GM06990 (cell line): ENCODE results near the gene BAZ1A.

Experiments
- DNase-seq: peaks from one replicate; pipeline ENCODE4 v3.0.0-alpha.2; 2011; ENCODE audit not compliant: insufficient read length; ENCODE audit errors: extremely low read depth
- H3K27me3 ChIP-seq: replicated peaks from 2 replicates; pipeline ENCODE4 v1.6.0; 2011; ENCODE audit warnings: low read length; ENCODE audit not compliant: control insufficient read depth, insufficient read depth
- H3K36me3 ChIP-seq: 2 replicates; pipeline ENCODE4 v1.5.1; 2011; ENCODE audit warnings: low read length; ENCODE audit not compliant: control insufficient read depth, insufficient read depth
- H3K4me3 ChIP-seq: replicated peaks from 2 replicates; pipeline ENCODE4 v1.5.1; 2011; ENCODE audit warnings: low read depth, mild to moderate bottlenecking, control low read depth, low read length
- CTCF ChIP-seq: IDR thresholded peaks from 2 replicates; pipeline ENCODE4 v1.5.1; 2011; ENCODE audit warnings: low read length, control low read depth, mild to moderate bottlenecking, inconsistent platforms; ENCODE audit not compliant: insufficient read depth, poor library complexity, severe bottlenecking

BAZ1A gene

GRCh38 chr14:34845869-34846268 is 29.3 kb downstream of the BAZ1A start:
- no peak for TF ChIP-seq CTCF
- H3K36me3 ChIP-seq: peaks cover 3% of the 10 kb centered on the region
- no peaks in the 10 kb centered on the region for H3K27me3 ChIP-seq
- no peak for DNase-seq
- H3K4me3 ChIP-seq: no peak overlapping the region

- H3K27me3 ChIP-seq: no peaks in the 10 kb centered on the region
- DNase-seq: peak; percentile 11
- TF ChIP-seq CTCF: no peak
- no peaks in the 10 kb centered on the region; the same call in none of the 2 replicates for H3K36me3 ChIP-seq
- no peak overlapping the region for H3K4me3 ChIP-seq
These were observed 32.1 kb downstream of the BAZ1A start for GRCh38 chr14:34843011-34843554.

GRCh38 chr14:34837801-34838322 is 37.3 kb downstream of the BAZ1A start:
- no peak for DNase-seq
- Histone ChIP-seq H3K4me3 (no peak overlapping the region), H3K36me3 (no peaks in the 10 kb centered on the region; the same call in none of the 2 replicates), H3K27me3 (no peaks in the 10 kb centered on the region)
- TF ChIP-seq CTCF: no peak

- DNase-seq: no peak
- TF ChIP-seq CTCF: no peak
- no peak overlapping the region for H3K4me3 ChIP-seq
- H3K36me3 ChIP-seq: no peaks in the 10 kb centered on the region; the same call in 1 of the 2 replicates
- no peaks in the 10 kb centered on the region for H3K27me3 ChIP-seq
These were observed 39.8 kb downstream of the BAZ1A start for GRCh38 chr14:34835312-34835711.

- DNase-seq: no peak
- Histone ChIP-seq H3K36me3 (no peaks in the 10 kb centered on the region), H3K4me3 (no peak overlapping the region), H3K27me3 (no peaks in the 10 kb centered on the region)
- TF ChIP-seq CTCF: no peak
These were observed 41.3 kb downstream of the BAZ1A start for GRCh38 chr14:34833549-34834523.
